Mammary epithelial cell (primary cell): ENCODE data around the gene SYNPO.

Experiments used
- CTCF ChIP-seq, 2 donors: IDR thresholded peaks in 1 of 2; conservative IDR thresholded peaks in 1 of 2; 2 replicates each; pipeline ENCODE4 v1.5.1; 2011 to 2012; ENCODE audit warnings: inconsistent platforms in 2 of 2, low read length in 2 of 2, mild to moderate bottlenecking in 2 of 2, control low read depth in 1 of 2, low read depth in 1 of 2; ENCODE audit not compliant: insufficient read depth in 1 of 2; ENCODE audit errors: extremely low read depth in 1 of 2
- EZH2 ChIP-seq: IDR thresholded peaks from 2 replicates; pipeline ENCODE4 v1.6.1; 2012; ENCODE audit warnings: low read length, inconsistent platforms, borderline replicate concordance

GRCh38 chr5:150616506-150616905, 24.0 kb upstream of the SYNPO start:
- TF ChIP-seq CTCF (conservative IDR thresholded peaks at IDR 0.05 in 1 of 2, IDR thresholded peaks at IDR 0.05 in 1 of 2; ENCODE audit: extremely low read depth in 1 of 2, insufficient read depth in 1 of 2, low read depth in 1 of 2, low read length in 2 of 2): no peak
- no peak for TF ChIP-seq EZH2
